ENCODE measurements around the gene TBC1D22A.
"Not testable (repeated sequence)": the region's sequence is repeated elsewhere in the genome, so short reads cannot be mapped to it uniquely, and the experiment has no call there.

TBC1D22A gene

DNA sequence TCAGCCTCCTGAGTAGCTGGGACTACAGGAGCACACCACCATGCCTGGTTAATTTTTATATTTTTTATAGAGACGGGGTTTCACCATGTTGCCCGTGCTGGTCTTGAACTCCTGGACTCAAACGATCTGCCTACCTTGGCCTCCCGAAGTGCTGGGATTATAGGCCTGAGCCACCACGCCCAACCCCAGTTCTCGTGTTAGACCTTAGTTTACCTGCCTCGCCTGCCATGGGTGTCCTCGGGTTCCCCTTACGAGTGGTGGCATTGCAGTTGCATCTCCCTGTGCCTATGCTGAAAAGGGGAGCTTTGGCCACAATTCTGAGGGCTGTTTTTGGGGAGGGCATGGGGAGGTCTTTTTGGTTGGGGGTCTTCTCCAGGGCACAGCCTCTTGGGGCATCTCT lies 18.8 kb downstream of the TBC1D22A start:
- no peak overlapping the region for H3K9ac ChIP-seq
- peaks cover 33 to 100% (median 92%) of the 10 kb centered on the region in 11 experiments for H4K20me1 ChIP-seq
- H3K4me3 ChIP-seq = no peak overlapping the region
- peaks cover 21 to 32% (median 26%) of the 10 kb centered on the region in 10 experiments for H3K4me1 ChIP-seq
- H3K36me3 ChIP-seq = peaks cover 15 to 78% (median 29%) of the 10 kb centered on the region in 11 experiments; a peak in 19 of 22 replicates
- H3K4me2 ChIP-seq = no peak overlapping the region
- no peak for TF ChIP-seq Cebpa-rat (IDR thresholded peaks at IDR 0.05)
- H3K9me3 ChIP-seq (replicated peaks in 1 of 11) = peaks cover 0 to 17% (median 9%) of the 10 kb centered on the region in 11 experiments; a peak in 17 of 22 replicates
- H3K27me3 ChIP-seq = no peaks in the 10 kb centered on the region
- H3K27ac ChIP-seq = no peak overlapping the region

DNA sequence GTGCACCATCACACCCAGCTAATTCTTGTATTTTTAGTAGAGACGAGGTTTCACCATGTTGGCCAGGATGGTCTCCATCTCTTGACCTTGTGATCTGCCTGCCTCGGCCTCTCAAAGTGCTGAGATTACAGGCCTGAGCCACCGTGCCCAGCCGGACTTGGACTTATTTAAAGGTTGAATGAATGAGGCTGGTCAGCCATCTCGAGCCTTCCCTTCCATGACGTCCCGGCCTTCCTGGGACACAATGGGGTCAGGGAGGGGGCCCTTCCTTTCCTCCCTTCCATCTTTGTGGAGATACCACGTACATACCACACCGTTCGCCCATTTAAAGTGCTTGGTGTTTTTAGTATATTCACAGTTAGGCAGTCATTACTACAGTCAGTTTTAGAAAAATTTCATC lies 19.8 kb downstream of the TBC1D22A start:
- Histone ChIP-seq H3K9me3 (replicated peaks in 1 of 11) (peaks cover 0 to 18% (median 11%) of the 10 kb centered on the region in 11 experiments; a peak in 17 of 22 replicates), H3K36me3 (peaks cover 15 to 88% (median 34%) of the 10 kb centered on the region in 11 experiments; a peak in 20 of 22 replicates), H3K4me1 (peaks cover 13 to 26% (median 22%) of the 10 kb centered on the region in 10 experiments), H4K20me1 (peaks cover 33 to 100% (median 90%) of the 10 kb centered on the region in 11 experiments)
- not testable (repeated sequence) for H3K27me3 ChIP-seq, H3K4me3 ChIP-seq, H3K27ac ChIP-seq, H3K9ac ChIP-seq, H3K4me2 ChIP-seq

DNA sequence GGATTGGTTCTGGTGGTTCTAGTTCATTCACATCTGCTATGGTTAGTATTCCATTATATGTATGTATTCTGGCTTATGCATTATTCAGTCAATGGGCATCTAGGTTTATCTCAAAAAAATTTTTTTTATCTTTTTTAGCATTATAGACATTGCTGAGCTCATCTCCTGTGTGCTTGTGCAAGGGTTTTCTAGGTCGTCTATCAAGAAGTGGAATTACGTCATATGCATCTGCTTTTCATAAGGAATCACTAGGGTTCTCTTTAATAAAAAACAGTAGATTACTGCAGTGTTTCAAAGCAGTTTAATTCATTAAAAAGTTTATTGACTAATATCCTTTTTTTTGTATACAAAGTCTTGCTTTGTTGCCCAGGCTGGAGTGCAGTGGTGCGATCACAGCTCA lies 21.3 kb downstream of the TBC1D22A start:
- peaks cover 0 to 18% (median 11%) of the 10 kb centered on the region in 11 experiments; a peak in 17 of 22 replicates for H3K9me3 ChIP-seq (replicated peaks in 1 of 11)
- peaks cover 15 to 88% (median 34%) of the 10 kb centered on the region in 11 experiments; a peak in 20 of 22 replicates for H3K36me3 ChIP-seq
- no peak overlapping the region for H3K9ac ChIP-seq
- peak overlapping the region in 2 of 11 experiments; percentile 12 to 18; a peak in 1 of 22 replicates for H3K4me2 ChIP-seq
- H3K4me1 ChIP-seq = peaks cover 17 to 28% (median 22%) of the 10 kb centered on the region in 10 experiments
- no peaks in the 10 kb centered on the region for H3K27me3 ChIP-seq
- H3K27ac ChIP-seq = no peak overlapping the region
- peaks cover 35 to 100% (median 90%) of the 10 kb centered on the region in 11 experiments for H4K20me1 ChIP-seq
- TF ChIP-seq Cebpa-rat (IDR thresholded peaks at IDR 0.05) = no peak
- no peak overlapping the region for H3K4me3 ChIP-seq

DNA sequence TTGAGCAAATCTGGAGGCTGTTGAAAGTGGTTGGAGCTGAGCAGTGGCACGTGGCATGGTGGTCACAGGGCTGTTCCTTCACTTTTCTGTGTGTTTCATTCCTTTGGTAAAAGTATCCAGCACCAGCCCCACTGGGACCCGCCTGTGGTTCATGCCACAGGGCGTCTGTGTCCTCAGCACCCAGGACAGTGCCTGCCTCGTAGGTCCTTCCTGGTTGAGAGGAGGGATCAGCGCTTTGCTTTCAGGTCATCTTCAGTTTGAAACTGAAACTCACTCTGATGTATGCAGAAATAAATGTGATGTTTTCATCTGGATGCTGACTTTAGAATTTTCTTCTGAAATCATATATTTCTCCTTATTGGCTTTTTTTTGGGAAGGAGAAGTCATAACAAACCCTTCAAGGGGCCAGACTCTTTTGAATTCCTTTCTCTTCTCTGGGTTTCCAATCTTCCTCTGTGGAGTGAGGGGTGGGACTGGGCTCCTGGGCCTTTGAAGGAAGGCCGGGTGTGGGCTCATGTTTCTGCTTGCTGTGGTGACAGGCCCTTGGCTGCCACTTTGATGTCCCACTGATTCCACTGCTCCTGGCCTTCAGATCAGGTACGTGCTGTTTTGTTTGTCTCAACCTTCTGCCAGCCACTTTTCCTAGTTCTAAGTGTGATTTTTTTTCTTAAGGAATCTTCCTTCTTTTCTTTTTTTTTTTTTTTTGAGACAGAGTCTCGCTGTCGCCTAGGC lies 26.2 kb downstream of the TBC1D22A start:
- no peak for TF ChIP-seq Cebpa-rat (IDR thresholded peaks at IDR 0.05)
- Histone ChIP-seq H3K27me3 (no peaks in the 10 kb centered on the region), H3K9ac (peak overlapping the region in 1 of 11 experiments; percentile 29; a peak in 2 of 22 replicates), H3K4me3 (no peak overlapping the region), H3K4me2 (peak overlapping the region; percentile 9 to 72 (median 58)), H4K20me1 (peaks cover 12 to 100% (median 79%) of the 10 kb centered on the region in 11 experiments), H3K36me3 (peaks cover 20 to 64% (median 31%) of the 10 kb centered on the region in 11 experiments), H3K27ac (peak overlapping the region in 6 of 11 experiments; percentile 1 to 46 (median 16); a peak in 8 of 22 replicates), H3K9me3 (replicated peaks in 1 of 11) (peaks cover 0 to 18% (median 11%) of the 10 kb centered on the region in 11 experiments; a peak in 17 of 22 replicates), H3K4me1 (peaks cover 57 to 65% (median 61%) of the 10 kb centered on the region in 10 experiments)

DNA sequence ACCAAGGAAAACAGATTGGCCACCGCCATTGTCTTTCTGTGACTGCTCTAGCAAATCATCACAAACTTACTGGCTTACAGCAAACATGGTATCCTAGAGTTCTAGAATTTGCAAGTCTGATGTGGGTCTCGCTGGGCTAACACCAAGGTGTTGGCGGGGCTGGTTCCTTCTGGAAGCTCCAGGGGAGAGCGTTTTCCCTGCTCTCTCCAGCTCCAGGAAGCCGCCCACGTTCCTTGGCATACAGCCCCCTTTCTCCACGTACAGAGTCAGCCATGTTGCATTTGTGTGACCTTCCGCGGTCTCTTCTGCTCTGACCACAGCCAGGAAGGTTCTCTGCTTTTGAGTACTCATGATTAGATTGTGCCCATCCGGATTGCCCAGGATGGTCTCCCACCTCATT lies 27.5 kb downstream of the TBC1D22A start:
- peaks cover 0 to 18% (median 11%) of the 10 kb centered on the region in 11 experiments; a peak in 17 of 22 replicates for H3K9me3 ChIP-seq (replicated peaks in 1 of 11)

DNA sequence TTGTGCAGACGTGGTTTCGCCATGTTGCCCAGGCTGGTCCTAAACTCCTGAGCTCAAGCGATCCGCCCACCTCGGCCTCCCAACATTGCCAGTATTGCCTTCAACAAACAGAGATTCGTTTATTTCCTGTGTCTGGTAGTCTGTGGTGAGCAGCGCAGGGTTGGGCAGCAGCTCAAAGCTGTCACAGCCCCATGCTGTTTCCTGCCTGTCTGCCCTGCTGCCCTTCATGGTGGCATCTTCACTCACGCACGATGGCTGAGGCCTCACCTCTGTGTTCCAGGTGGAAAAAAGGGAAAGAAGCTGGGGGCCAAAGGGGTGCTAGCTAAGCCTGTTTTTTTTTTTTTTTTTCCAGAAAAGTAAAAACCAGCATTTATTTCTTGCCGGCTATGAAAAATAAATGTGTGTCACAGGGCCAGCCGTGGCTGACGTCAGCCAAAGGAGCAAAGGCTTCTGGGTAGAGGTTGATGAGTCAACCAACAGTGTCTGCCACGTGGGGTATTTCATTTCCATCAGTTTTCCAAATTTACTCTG lies 28.8 kb downstream of the TBC1D22A start:
- 0 out of 22 replicates have a peak, but pooled peaks of 1 of the 11 experiments have one; percentile 3 for TF ChIP-seq Cebpa-rat (IDR thresholded peaks at IDR 0.05)
- peak overlapping the region; percentile 5 to 81 (median 71); a peak in 21 of 22 replicates for H3K27ac ChIP-seq
- peaks cover 51 to 65% (median 59%) of the 10 kb centered on the region in 10 experiments for H3K4me1 ChIP-seq
- H3K27me3 ChIP-seq = no peaks in the 10 kb centered on the region
- peak overlapping the region; percentile 19 to 70 (median 51); a peak in 20 of 22 replicates for H3K9ac ChIP-seq
- peaks cover 0 to 6% (median under 1%) of the 10 kb centered on the region in 11 experiments; a peak in 6 of 22 replicates for H3K9me3 ChIP-seq (replicated peaks in 1 of 11)
- peak overlapping the region; percentile 68 to 94 (median 84) for H3K4me2 ChIP-seq
- H3K36me3 ChIP-seq = peaks cover 34 to 64% (median 45%) of the 10 kb centered on the region in 11 experiments
- peaks cover 17 to 100% (median 87%) of the 10 kb centered on the region in 11 experiments for H4K20me1 ChIP-seq
- H3K4me3 ChIP-seq = peak overlapping the region in 6 of 10 experiments; percentile 17 to 59 (median 36); a peak in 11 of 20 replicates

More for the DNA sequence above, 27.5 kb downstream of the TBC1D22A start:
- Histone ChIP-seq H4K20me1 (peaks cover 12 to 100% (median 81%) of the 10 kb centered on the region in 11 experiments), H3K4me3 (no peak overlapping the region), H3K27ac (peak overlapping the region in 7 of 11 experiments; percentile 47 to 81 (median 71); a peak in 10 of 22 replicates), H3K9ac (0 out of 22 replicates have a peak overlapping the region, but pooled peaks of 1 of the 11 experiments have one; percentile 68), H3K36me3 (peaks cover 32 to 64% (median 44%) of the 10 kb centered on the region in 11 experiments), H3K4me1 (peaks cover 51 to 65% (median 60%) of the 10 kb centered on the region in 10 experiments), H3K4me2 (peak overlapping the region; percentile 68 to 94 (median 84); a peak in 21 of 22 replicates), H3K27me3 (no peaks in the 10 kb centered on the region)
- TF ChIP-seq Cebpa-rat (IDR thresholded peaks at IDR 0.05) = no peak

DNA sequence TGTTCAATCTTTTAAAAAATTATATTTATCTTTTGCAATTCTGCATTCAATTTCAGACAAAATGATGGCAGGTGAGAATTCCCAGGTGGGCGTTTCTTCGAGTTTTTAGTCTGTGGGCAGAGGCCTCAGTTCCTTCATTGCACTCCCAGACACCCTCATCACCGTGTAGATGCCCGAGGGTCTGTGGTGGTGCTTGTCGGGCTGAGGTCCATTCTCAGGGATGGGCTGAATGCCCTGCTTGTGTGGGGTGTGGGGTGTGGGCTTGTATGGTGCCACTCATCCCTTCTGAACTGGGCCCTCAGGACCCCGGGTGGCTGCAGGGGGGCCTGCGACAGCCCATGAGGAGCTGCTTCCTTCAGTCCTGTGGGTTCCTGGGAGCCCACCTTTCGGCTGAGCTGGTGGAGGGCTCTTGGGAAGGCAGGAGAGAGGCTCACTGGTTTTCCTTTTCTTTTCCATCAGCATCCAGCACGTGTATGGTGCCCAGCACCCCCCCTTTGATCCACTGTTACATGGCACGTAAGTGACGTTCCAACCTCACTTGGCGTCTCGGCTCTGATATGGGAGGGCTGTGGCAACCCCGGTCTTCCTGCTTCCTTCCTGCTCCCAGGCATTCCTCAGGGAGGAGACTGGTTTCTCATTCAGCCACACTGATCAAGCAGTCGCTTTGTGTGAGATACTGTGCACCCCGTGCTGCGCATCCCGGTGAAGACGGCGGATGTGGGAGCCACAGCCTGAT lies 29.8 kb downstream of the TBC1D22A start:
- Histone ChIP-seq H3K4me2 (peak overlapping the region; percentile 68 to 94 (median 84)), H3K9ac (peak overlapping the region in 8 of 11 experiments; percentile 3 to 70 (median 17); a peak in 9 of 22 replicates), H3K4me1 (peaks cover 54 to 64% (median 60%) of the 10 kb centered on the region in 10 experiments), H3K27ac (peak overlapping the region in 9 of 11 experiments; percentile 53 to 81 (median 73); a peak in 16 of 22 replicates), H3K27me3 (no peaks in the 10 kb centered on the region), H4K20me1 (peaks cover 23 to 98% (median 84%) of the 10 kb centered on the region in 11 experiments), H3K9me3 (replicated peaks in 1 of 11) (no peaks in the 10 kb centered on the region), H3K36me3 (peaks cover 31 to 62% (median 43%) of the 10 kb centered on the region in 11 experiments), H3K4me3 (no peak overlapping the region)
- TF ChIP-seq Cebpa-rat (IDR thresholded peaks at IDR 0.05) = no peak

DNA sequence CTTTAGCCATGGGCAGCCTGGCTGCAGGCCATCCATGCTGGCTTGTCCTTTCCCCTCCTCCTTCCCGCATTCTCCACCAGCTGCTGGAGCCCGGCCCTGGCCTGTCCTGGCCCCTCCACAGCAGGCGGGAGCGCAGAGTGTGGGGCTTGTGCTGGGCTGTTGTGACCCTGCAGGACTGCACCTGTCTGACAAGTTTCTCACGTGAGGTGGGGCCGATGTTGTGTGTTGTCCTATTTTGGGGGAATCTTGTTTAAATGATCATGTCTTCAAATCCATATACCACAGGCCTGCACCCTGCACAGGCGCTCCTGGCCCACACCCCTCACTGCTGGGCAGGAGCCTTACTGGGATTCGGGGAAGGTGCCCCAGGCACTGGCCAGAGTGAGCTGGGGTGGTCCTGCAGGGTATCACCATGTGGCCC lies 30.4 kb downstream of the TBC1D22A start:
- H3K9me3 ChIP-seq (replicated peaks in 1 of 11) = no peaks in the 10 kb centered on the region
- H4K20me1 ChIP-seq = peaks cover 21 to 98% (median 84%) of the 10 kb centered on the region in 11 experiments
- peaks cover 52 to 61% (median 56%) of the 10 kb centered on the region in 10 experiments for H3K4me1 ChIP-seq
- H3K9ac ChIP-seq = peak overlapping the region in 6 of 11 experiments; percentile 3 to 70 (median 22); a peak in 6 of 22 replicates
- peak overlapping the region in 6 of 11 experiments; percentile 53 to 81 (median 72); a peak in 7 of 22 replicates for H3K27ac ChIP-seq
- H3K4me2 ChIP-seq = peak overlapping the region in 10 of 11 experiments; percentile 68 to 94 (median 84); a peak in 15 of 22 replicates
- TF ChIP-seq Cebpa-rat (IDR thresholded peaks at IDR 0.05) = no peak
- peaks cover 37 to 64% (median 47%) of the 10 kb centered on the region in 11 experiments for H3K36me3 ChIP-seq
- H3K27me3 ChIP-seq = no peaks in the 10 kb centered on the region
- H3K4me3 ChIP-seq = no peak overlapping the region
